ENCODE results near the gene ADM5.

Gene ADM5

DNA sequence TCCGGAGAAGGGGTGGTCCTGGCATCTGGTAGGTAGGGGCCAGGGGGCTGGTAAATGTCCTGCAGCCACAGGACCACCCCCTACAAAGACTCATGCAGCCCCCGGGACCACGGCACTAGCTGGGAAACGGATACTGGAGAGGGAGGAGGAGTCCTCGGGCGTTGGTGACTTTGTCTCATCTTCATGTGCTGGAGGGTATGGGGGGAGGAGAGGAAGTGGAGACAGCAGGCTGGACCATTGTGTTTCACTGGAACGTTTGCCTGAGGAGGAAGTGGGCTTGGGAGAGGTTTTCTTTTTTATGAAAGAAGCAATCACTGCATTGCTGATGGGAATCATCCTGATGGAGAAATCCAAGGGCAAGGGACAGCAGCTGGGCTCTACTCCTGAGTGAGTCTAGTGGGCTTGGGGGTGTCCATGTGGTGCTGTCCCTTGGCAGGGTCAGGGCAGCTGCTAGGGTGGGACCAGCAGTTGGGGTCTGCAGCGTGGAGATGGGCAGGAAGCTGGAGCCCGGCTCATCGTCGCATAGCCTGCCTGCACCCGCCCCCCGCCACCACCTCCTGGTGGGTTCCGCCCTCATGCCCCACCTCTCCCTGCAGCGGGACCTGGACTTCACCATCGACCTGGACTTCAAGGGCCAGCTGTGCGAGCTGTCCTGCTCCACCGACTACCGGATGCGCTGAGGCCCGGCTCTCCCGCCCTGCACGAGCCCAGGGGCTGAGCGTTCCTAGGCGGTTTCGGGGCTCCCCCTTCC lies 1.7 kb upstream of the ADM5 start:
- no peak overlapping the region for H3K4me3 Mint-ChIP-seq
- no peak for DNase-seq (ENCODE audit: low spot score in 2 of 2)

GRCh38 chr19:49688531-49689132 lies 762 bp upstream of the ADM5 start:
- peaks cover 21% of the 10 kb centered on the region for H3K36me3 Mint-ChIP-seq (ENCODE audit: insufficient read depth)
- H3K9me3 Mint-ChIP-seq = no peaks in the 10 kb centered on the region
- H3K4me1 Mint-ChIP-seq = peaks cover 30% of the 10 kb centered on the region
- H3K27ac Mint-ChIP-seq (ENCODE audit: low read depth) = no peak overlapping the region
- ATAC-seq (replicated peaks; ENCODE audit: extremely low read depth, poor library complexity, severe bottlenecking) (no peak), DNase-seq (ENCODE audit: low spot score in 2 of 2) (no peak)
- H3K4me3 Mint-ChIP-seq = no peak overlapping the region
- peaks cover 34% of the 10 kb centered on the region for H3K27me3 Mint-ChIP-seq

More for the DNA sequence above, 1.7 kb upstream of the ADM5 start:
- no peaks in the 10 kb centered on the region for H3K9me3 Mint-ChIP-seq
- no peak for ATAC-seq (replicated peaks; ENCODE audit: extremely low read depth, poor library complexity, severe bottlenecking)
- H3K27me3 Mint-ChIP-seq = peaks cover 33% of the 10 kb centered on the region
- H3K36me3 Mint-ChIP-seq (ENCODE audit: insufficient read depth) = peaks cover 25% of the 10 kb centered on the region
- peaks cover 30% of the 10 kb centered on the region for H3K4me1 Mint-ChIP-seq
- H3K27ac Mint-ChIP-seq (ENCODE audit: low read depth) = no peak overlapping the region

DNA sequence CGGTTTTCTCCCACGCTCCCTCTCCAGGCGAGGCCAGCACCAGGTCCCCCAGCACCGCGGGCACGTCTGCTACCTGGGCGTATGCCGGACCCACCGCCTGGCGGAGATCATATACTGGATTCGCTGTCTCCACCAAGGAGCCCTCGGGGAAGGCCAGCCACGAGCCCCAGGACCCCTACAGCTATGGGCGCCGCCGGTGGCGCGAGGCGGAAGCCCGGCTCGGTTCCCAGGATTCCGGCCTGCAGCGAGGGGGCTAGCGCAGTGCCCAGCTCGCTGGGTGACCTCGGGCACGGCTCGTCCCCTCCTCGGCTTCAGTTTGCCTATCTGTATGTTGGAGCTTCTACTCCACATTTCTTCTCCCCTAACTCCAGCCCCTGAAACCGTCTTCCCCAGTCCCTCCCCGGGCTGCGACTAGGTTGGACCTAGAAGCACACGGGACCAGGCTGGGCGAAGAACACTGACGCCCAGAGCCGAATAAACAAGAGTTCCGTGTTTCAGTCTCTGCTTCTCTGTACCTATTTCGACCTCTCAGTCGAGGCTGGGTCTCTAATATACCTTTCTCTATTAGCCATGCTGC lies 773 bp downstream of the ADM5 start:
- DNase-seq (ENCODE audit: low spot score in 2 of 2) (no peak), ATAC-seq (replicated peaks; ENCODE audit: extremely low read depth, poor library complexity, severe bottlenecking) (no peak)

GRCh38 chr19:49690656-49691242 lies 1.4 kb downstream of the ADM5 start, which contains the start of gene CPT1C:
CPT1C (plus strand) TSS chr19:49691116; CDS start chr19:49692253, 1,137 bp downstream.
- Mint-ChIP-seq H3K27ac (ENCODE audit: low read depth) (peak within 1 kb of the TSS; percentile 90), H3K36me3 (ENCODE audit: insufficient read depth) (peaks cover 12% of the 10 kb centered on the region), H3K4me3 (peak within 1 kb of the TSS; percentile 80), H3K27me3 (peaks cover 34% of the 10 kb centered on the region), H3K4me1 (peaks cover 25% of the 10 kb centered on the region), H3K9me3 (no peaks in the 10 kb centered on the region)
- DNase-seq (ENCODE audit: low spot score in 2 of 2) = no peak
- ATAC-seq (replicated peaks; ENCODE audit: extremely low read depth, poor library complexity, severe bottlenecking) = no peak

More for the DNA sequence above, 773 bp downstream of the ADM5 start:
- Mint-ChIP-seq H3K4me1 (peaks cover 25% of the 10 kb centered on the region), H3K36me3 (ENCODE audit: insufficient read depth) (peaks cover 15% of the 10 kb centered on the region), H3K27ac (ENCODE audit: low read depth) (peak overlapping the region; percentile 90), H3K4me3 (peak overlapping the region; percentile 80), H3K9me3 (no peaks in the 10 kb centered on the region), H3K27me3 (peaks cover 34% of the 10 kb centered on the region)

DNA sequence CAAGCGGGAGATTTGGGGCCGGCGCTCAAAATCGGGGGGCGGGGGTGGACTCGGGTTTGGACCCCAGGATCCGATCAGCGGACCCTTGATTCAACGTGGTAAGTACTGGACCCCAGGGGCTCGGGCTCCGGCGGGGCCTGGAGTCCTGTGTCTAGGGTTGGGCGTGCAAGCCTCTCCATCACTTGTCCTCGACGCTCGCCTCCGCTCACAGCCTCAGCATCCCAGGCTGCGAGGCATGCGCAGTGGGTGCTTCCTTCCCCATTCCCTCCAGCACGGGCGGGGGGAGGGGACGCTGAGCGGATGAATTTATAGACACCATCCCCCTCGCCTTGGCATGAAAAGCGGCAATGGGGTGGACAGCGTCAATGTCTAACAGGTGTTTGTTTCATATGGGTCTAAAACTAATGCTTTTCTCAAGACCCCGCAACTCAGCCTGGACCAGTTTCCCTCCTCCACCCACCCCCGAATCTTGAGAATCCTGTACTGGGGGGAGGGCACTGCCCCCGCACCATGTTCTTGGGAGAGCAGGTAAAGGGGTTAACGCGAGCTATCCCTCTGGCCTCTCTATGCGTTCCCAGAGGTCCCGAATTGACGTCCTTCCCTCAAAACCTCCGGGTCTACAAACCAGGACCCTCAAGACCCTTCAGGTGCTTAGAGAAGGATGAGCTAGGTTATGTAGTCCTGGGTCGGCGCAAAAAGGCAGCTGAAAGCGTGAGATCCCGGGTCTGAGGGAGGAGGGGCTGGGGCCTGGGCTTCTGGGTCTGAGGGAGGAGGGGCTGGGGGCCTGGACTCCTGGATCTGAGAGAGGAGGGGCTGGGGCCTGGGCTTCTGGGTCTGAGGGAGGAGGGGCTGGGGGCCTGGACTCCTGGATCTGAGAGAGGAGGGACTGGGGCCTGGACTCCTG lies 2.1 kb downstream of the ADM5 start:
- Mint-ChIP-seq H3K4me3 (peak overlapping the region; percentile 80), H3K4me1 (peaks cover 25% of the 10 kb centered on the region), H3K27me3 (peaks cover 34% of the 10 kb centered on the region), H3K36me3 (ENCODE audit: insufficient read depth) (peaks cover 12% of the 10 kb centered on the region), H3K9me3 (no peaks in the 10 kb centered on the region), H3K27ac (ENCODE audit: low read depth) (peak overlapping the region; percentile 90)
- ATAC-seq (replicated peaks; ENCODE audit: extremely low read depth, poor library complexity, severe bottlenecking) (no peak), DNase-seq (ENCODE audit: low spot score in 2 of 2) (no peak)

DNA sequence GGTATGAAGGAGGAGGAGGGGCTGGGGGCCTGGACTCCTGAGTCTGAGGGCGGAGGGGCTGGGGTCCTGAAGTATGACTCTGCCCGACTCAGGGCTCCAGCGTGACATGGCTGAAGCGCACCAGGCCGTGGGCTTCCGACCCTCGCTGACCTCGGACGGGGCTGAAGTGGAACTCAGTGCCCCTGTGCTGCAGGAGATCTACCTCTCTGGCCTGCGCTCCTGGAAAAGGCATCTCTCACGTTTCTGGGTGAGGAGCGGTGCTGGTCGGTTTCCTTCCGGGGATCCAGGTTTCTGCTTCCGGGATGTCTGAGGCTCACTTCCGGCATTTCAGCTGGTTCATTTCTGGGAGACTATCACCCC lies 2.7 kb downstream of the ADM5 start:
- no peak for DNase-seq (ENCODE audit: low spot score in 2 of 2)
- peaks cover 34% of the 10 kb centered on the region for H3K27me3 Mint-ChIP-seq

GRCh38 chr19:49696115-49696514 lies 6.7 kb downstream of the ADM5 start:
- Mint-ChIP-seq H3K27ac (ENCODE audit: low read depth) (no peak overlapping the region), H3K4me1 (peaks cover 1% of the 10 kb centered on the region), H3K36me3 (ENCODE audit: insufficient read depth) (peaks cover 2% of the 10 kb centered on the region), H3K9me3 (no peaks in the 10 kb centered on the region), H3K27me3 (peaks cover 28% of the 10 kb centered on the region), H3K4me3 (no peak overlapping the region)
- no peak for ATAC-seq (replicated peaks; ENCODE audit: extremely low read depth, poor library complexity, severe bottlenecking)
- DNase-seq (ENCODE audit: low spot score in 2 of 2) = no peak

More for the DNA sequence above, 2.7 kb downstream of the ADM5 start:
- Mint-ChIP-seq H3K4me3 (no peak overlapping the region), H3K27ac (ENCODE audit: low read depth) (no peak overlapping the region), H3K4me1 (peaks cover 25% of the 10 kb centered on the region), H3K9me3 (no peaks in the 10 kb centered on the region), H3K36me3 (ENCODE audit: insufficient read depth) (peaks cover 12% of the 10 kb centered on the region)
- no peak for ATAC-seq (replicated peaks; ENCODE audit: extremely low read depth, poor library complexity, severe bottlenecking)

GRCh38 chr19:49696865-49697264 lies 7.5 kb downstream of the ADM5 start:
- peaks cover 2% of the 10 kb centered on the region for H3K36me3 Mint-ChIP-seq (ENCODE audit: insufficient read depth)
- H3K27ac Mint-ChIP-seq (ENCODE audit: low read depth) = no peak overlapping the region

GRCh38 chr19:49699364-49699763 lies 10.0 kb downstream of the ADM5 start:
- H3K27me3 Mint-ChIP-seq = peaks cover 22% of the 10 kb centered on the region
- no peak for ATAC-seq (replicated peaks; ENCODE audit: extremely low read depth, poor library complexity, severe bottlenecking)
- no peak for DNase-seq (ENCODE audit: low spot score in 2 of 2)
- H3K27ac Mint-ChIP-seq (ENCODE audit: low read depth) = no peak overlapping the region
- no peaks in the 10 kb centered on the region for H3K9me3 Mint-ChIP-seq
- no peak overlapping the region for H3K4me3 Mint-ChIP-seq
- H3K4me1 Mint-ChIP-seq = no peaks in the 10 kb centered on the region
- H3K36me3 Mint-ChIP-seq (ENCODE audit: insufficient read depth) = no peaks in the 10 kb centered on the region

More at GRCh38 chr19:49696865-49697264, 7.5 kb downstream of the ADM5 start:
- H3K4me1 Mint-ChIP-seq = no peaks in the 10 kb centered on the region
- no peak for DNase-seq (ENCODE audit: low spot score in 2 of 2)
- no peak overlapping the region for H3K4me3 Mint-ChIP-seq
- ATAC-seq (replicated peaks; ENCODE audit: extremely low read depth, poor library complexity, severe bottlenecking) = no peak
- H3K27me3 Mint-ChIP-seq = peaks cover 25% of the 10 kb centered on the region
- H3K9me3 Mint-ChIP-seq = no peaks in the 10 kb centered on the region

DNA sequence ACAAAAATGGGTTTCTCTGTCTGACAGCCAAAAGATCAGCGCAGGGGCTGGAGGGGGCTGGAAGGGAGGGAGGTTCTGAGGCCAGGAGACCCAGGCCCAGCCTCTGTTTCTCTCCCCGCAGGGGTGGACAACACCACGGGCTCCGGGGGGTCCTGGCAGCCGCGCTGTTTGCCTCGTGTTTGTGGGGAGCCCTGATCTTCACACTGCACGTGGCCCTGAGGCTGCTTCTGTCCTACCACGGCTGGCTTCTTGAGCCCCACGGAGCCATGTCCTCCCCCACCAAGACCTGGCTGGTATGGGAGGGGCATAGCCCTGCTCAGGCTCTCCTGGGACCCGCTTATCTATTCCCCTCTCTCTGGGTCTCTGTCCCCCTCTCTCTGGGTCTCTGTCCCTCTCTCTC lies 11.2 kb downstream of the ADM5 start:
- H3K9me3 Mint-ChIP-seq = no peaks in the 10 kb centered on the region
- H3K4me1 Mint-ChIP-seq = no peaks in the 10 kb centered on the region
- H3K27me3 Mint-ChIP-seq = peaks cover 22% of the 10 kb centered on the region
- ATAC-seq (replicated peaks; ENCODE audit: extremely low read depth, poor library complexity, severe bottlenecking) (no peak), DNase-seq (ENCODE audit: low spot score in 2 of 2) (no peak)
- no peaks in the 10 kb centered on the region for H3K36me3 Mint-ChIP-seq (ENCODE audit: insufficient read depth)
- no peak overlapping the region for H3K27ac Mint-ChIP-seq (ENCODE audit: low read depth)
- H3K4me3 Mint-ChIP-seq = no peak overlapping the region

DNA sequence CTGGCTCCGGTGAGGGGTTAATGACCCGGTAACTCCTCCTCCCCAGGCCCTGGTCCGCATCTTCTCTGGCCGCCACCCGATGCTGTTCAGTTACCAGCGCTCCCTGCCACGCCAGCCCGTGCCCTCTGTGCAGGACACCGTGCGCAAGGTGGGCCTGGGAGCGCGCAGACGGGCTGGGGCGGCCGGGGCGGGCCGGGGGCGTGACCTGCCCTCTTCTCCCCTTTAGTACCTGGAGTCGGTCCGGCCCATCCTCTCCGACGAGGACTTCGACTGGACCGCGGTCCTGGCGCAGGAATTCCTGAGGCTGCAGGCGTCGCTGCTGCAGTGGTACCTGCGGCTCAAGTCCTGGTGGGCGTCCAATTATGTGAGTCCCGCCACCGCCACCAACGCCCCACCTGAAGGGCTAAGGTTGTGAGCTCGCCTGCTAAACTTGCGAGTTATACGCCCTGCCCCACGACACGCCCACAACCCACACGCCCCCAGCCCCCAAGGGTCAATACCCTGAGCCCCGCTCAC lies 11.9 kb downstream of the ADM5 start:
- no peaks in the 10 kb centered on the region for H3K9me3 Mint-ChIP-seq
- ATAC-seq (replicated peaks; ENCODE audit: extremely low read depth, poor library complexity, severe bottlenecking) = no peak
- no peak overlapping the region for H3K4me3 Mint-ChIP-seq
- peaks cover 22% of the 10 kb centered on the region for H3K27me3 Mint-ChIP-seq
- H3K4me1 Mint-ChIP-seq = no peaks in the 10 kb centered on the region
- DNase-seq (ENCODE audit: low spot score in 2 of 2) = no peak
- H3K36me3 Mint-ChIP-seq (ENCODE audit: insufficient read depth) = no peaks in the 10 kb centered on the region
- no peak overlapping the region for H3K27ac Mint-ChIP-seq (ENCODE audit: low read depth)

Data from central memory CD8-positive, alpha-beta T cell (primary cell).